Activated CD8-positive, alpha-beta T cell treated with anti-CD3 and anti-CD28 coated beads for 36 hours (primary cell): Measurements from ENCODE around the gene ALPK3. TPM values are rescaled to one million over a fixed set of nuclear protein-coding genes. Genes with fewer than 3 reads are reported as not detected.
A peak's percentile ranks its signal among the peaks of the same experiment; 100 is the strongest.

Source experiments
- ATAC-seq: fragments of 200-7000 bp; cut with Tn5 transposase; one replicate; pipeline ENCODE4 v1.10.0; 2021; ENCODE audit warnings: mild to moderate bottlenecking, moderate library complexity
- CTCF ChIA-PET: fragments of 350-600 bp; sonication (Branson Sonifier 250); formaldehyde crosslinking; loops from one replicate; lab custom pipeline; 2021; ENCODE audit warnings: antibody characterized with exemption; lab: Charles Lee
- POLR2A ChIA-PET: fragments of 350-600 bp; sonication (Branson Sonifier 250); formaldehyde crosslinking; loops from one replicate; lab custom pipeline; 2021; ENCODE audit warnings: antibody characterized with exemption; lab: Charles Lee
- DNase-seq: peaks from one replicate; pipeline ENCODE4 v3.0.0-alpha.2; 2020
- H3K27ac Mint-ChIP-seq: one replicate; pipeline ENCODE4 v1.8.0; 2021; ENCODE audit warnings: mild to moderate bottlenecking, mixed read lengths
- H3K27me3 Mint-ChIP-seq: one replicate; pipeline ENCODE4 v1.8.0; 2021; ENCODE audit warnings: mixed read lengths
- H3K36me3 Mint-ChIP-seq: one replicate; pipeline ENCODE4 v1.8.0; 2021; ENCODE audit warnings: low read depth, mixed read lengths
- H3K4me1 Mint-ChIP-seq: one replicate; pipeline ENCODE4 v1.8.0; 2021; ENCODE audit warnings: low read depth, mixed read lengths
- H3K4me3 Mint-ChIP-seq: one replicate; pipeline ENCODE4 v1.8.0; 2021; ENCODE audit warnings: mild to moderate bottlenecking, moderate library complexity, mixed read lengths
- H3K9me3 Mint-ChIP-seq: one replicate; pipeline ENCODE4 v1.8.0; 2021; ENCODE audit warnings: mixed read lengths
- CTCF ChIP-seq: fragments of 200-600 bp; IDR thresholded peaks from one replicate; pipeline ENCODE4 v1.8.0; 2022; ENCODE audit warnings: antibody characterized with exemption, mild to moderate bottlenecking
- intact Hi-C: fragments of 100-400 bp; cut with micrococcal nuclease; formaldehyde crosslinking; loops from one replicate; pipeline ENCODE4 v1.10.0; 2022
- total RNA-seq, 2 experiments: library from RNA; stranded (reverse); gene quantifications; one replicate each; pipeline ENCODE4 v1.2.3, GENCODE V29; 2021

Gene ALPK3
- total RNA-seq, 2 experiments from 2014 or later = 0.04 to 0.16 TPM

- H3K9me3 Mint-ChIP-seq = no peaks in the 10 kb centered on the region
- TF ChIP-seq CTCF = no peak
- H3K27ac Mint-ChIP-seq = no peak overlapping the region
- DNase-seq = no peak
- intact Hi-C loops = no loop called here
- H3K36me3 Mint-ChIP-seq = peaks cover 37% of the 10 kb centered on the region
- H3K4me1 Mint-ChIP-seq = peaks cover 29% of the 10 kb centered on the region
- H3K4me3 Mint-ChIP-seq = no peak overlapping the region
- ATAC-seq = no peak
- POLR2A ChIA-PET = interaction anchor here (0.6 to 1.1 kb wide), 2 partner anchors 137 to 629 kb away, joined by 3 to 4 read pairs; partner anchors contain the start of gene WDR73
- CTCF ChIA-PET = interaction anchor here (1.4 kb wide), 1 partner anchor 27 kb away, joined by 3 read pairs; no protein-coding TSS in a partner anchor
- no peaks in the 10 kb centered on the region for H3K27me3 Mint-ChIP-seq
These were observed 26.5 kb upstream of the ALPK3 start for GRCh38 chr15:84790676-84791075.

GRCh38 chr15:84791763-84792162 is 25.4 kb upstream of the ALPK3 start:
- POLR2A ChIA-PET = interaction anchor here (1.1 kb wide), 1 partner anchor 138 kb away, joined by 4 read pairs; the partner anchor contains the start of gene WDR73
- CTCF ChIA-PET = interaction anchor here (1.4 kb wide), 1 partner anchor 28 kb away, joined by 3 read pairs; no protein-coding TSS in a partner anchor
- Mint-ChIP-seq H3K4me1 (peaks cover 20% of the 10 kb centered on the region), H3K27me3 (no peaks in the 10 kb centered on the region), H3K27ac (peak overlapping the region; percentile 0), H3K36me3 (peaks cover 31% of the 10 kb centered on the region), H3K4me3 (no peak overlapping the region), H3K9me3 (no peaks in the 10 kb centered on the region)
- intact Hi-C loops = no loop called here
- TF ChIP-seq CTCF = no peak
- ATAC-seq = no peak
- DNase-seq = no peak

- H3K27ac Mint-ChIP-seq = no peak overlapping the region
- intact Hi-C loops = no loop called here
- peaks cover 23% of the 10 kb centered on the region for H3K36me3 Mint-ChIP-seq
- peaks cover 8% of the 10 kb centered on the region for H3K4me1 Mint-ChIP-seq
- H3K4me3 Mint-ChIP-seq = no peak overlapping the region
- ChIA-PET POLR2A (no interaction called here), CTCF (no interaction called here)
- H3K27me3 Mint-ChIP-seq = no peaks in the 10 kb centered on the region
- TF ChIP-seq CTCF = no peak
- H3K9me3 Mint-ChIP-seq = no peaks in the 10 kb centered on the region
- no peak for ATAC-seq
- no peak for DNase-seq
These were observed 23.6 kb upstream of the ALPK3 start for GRCh38 chr15:84793431-84794161.

GRCh38 chr15:84794162-84794547 is 23.0 kb upstream of the ALPK3 start:
- no peak for DNase-seq
- Mint-ChIP-seq H3K4me3 (no peak overlapping the region), H3K9me3 (no peaks in the 10 kb centered on the region), H3K36me3 (peaks cover 22% of the 10 kb centered on the region), H3K27ac (no peak overlapping the region), H3K4me1 (peaks cover 6% of the 10 kb centered on the region), H3K27me3 (no peaks in the 10 kb centered on the region)
- ChIA-PET CTCF (no interaction called here), POLR2A (no interaction called here)
- TF ChIP-seq CTCF = no peak
- intact Hi-C loops = no loop called here
- ATAC-seq = no peak

GRCh38 chr15:84795186-84795585 is 22.0 kb upstream of the ALPK3 start:
- H3K36me3 Mint-ChIP-seq = peaks cover 22% of the 10 kb centered on the region
- DNase-seq (no peak), ATAC-seq (no peak)
- no peaks in the 10 kb centered on the region for H3K9me3 Mint-ChIP-seq
- no peak overlapping the region for H3K27ac Mint-ChIP-seq
- H3K4me1 Mint-ChIP-seq = peaks cover 6% of the 10 kb centered on the region
- POLR2A ChIA-PET = no interaction called here
- TF ChIP-seq CTCF = no peak
- CTCF ChIA-PET = no interaction called here
- intact Hi-C loops = no loop called here
- no peaks in the 10 kb centered on the region for H3K27me3 Mint-ChIP-seq
- H3K4me3 Mint-ChIP-seq = no peak overlapping the region
